Caco-2 (cell line): ENCODE results near the gene RXRA. TPM values are rescaled to one million over a fixed set of nuclear protein-coding genes. Genes with fewer than 3 reads are reported as not detected.

ENCODE experiments used
- BruUV-seq: library from RNA; stranded (reverse); fragments of 400-500 nt; replicated peaks from 2 replicates; lab custom pipeline; 2021; lab: Mats Ljungman, UMichigan
- CTCF ChIA-PET: fragments of 300-600 bp; sonication (Branson Sonifier 250); formaldehyde crosslinking; loops from one replicate; lab custom pipeline; 2022; ENCODE audit warnings: antibody characterized with exemption; lab: Charles Lee
- POLR2A ChIA-PET: fragments of 300-600 bp; sonication (Branson Sonifier 250); formaldehyde crosslinking; loops from one replicate; lab custom pipeline; 2022; ENCODE audit warnings: antibody characterized with exemption; lab: Charles Lee
- DNase-seq, 2 experiments: peaks; one replicate each; pipeline versions ENCODE4 v3.0.0 to v3.0.0-alpha.2; 2020 to 2022
- H3K27me3 ChIP-seq: replicated peaks from 2 replicates; pipeline ENCODE4 v1.6.0; 2011; ENCODE audit warnings: low read length; ENCODE audit not compliant: control insufficient read depth, insufficient read depth
- H3K36me3 ChIP-seq: 2 replicates; pipeline ENCODE4 v1.5.1; 2011; ENCODE audit warnings: low read length; ENCODE audit not compliant: control insufficient read depth, insufficient read depth
- H3K4me1 ChIP-seq: fragments of 250-450 bp; sonication (Bioruptor Pico); 2 replicates; pipeline ENCODE4 v1.5.1; 2020; ENCODE audit warnings: mild to moderate bottlenecking
- H3K4me3 ChIP-seq: 2 replicates; pipeline ENCODE4 v1.5.1; 2011; ENCODE audit warnings: low read depth, mild to moderate bottlenecking, control low read depth, low read length
- H3K9me3 ChIP-seq: fragments of 250-450 bp; sonication (Bioruptor Pico); 2 replicates; pipeline ENCODE4 v1.5.1; 2020; ENCODE audit warnings: mild to moderate bottlenecking, moderate library complexity
- H3K27ac Mint-ChIP-seq: one replicate; pipeline ENCODE4 v1.8.0; 2022; ENCODE audit warnings: mixed read lengths; ENCODE audit not compliant: unreplicated experiment
- H3K27me3 Mint-ChIP-seq: one replicate; pipeline ENCODE4 v1.8.0; 2022; ENCODE audit warnings: mixed read lengths; ENCODE audit not compliant: insufficient read depth, unreplicated experiment
- H3K36me3 Mint-ChIP-seq: one replicate; pipeline ENCODE4 v1.8.0; 2022; ENCODE audit warnings: mild to moderate bottlenecking, mixed read lengths; ENCODE audit not compliant: insufficient read depth, unreplicated experiment
- H3K4me1 Mint-ChIP-seq: one replicate; pipeline ENCODE4 v1.8.0; 2022; ENCODE audit warnings: low read depth, mixed read lengths; ENCODE audit not compliant: unreplicated experiment
- H3K4me3 Mint-ChIP-seq: one replicate; pipeline ENCODE4 v1.8.0; 2022; ENCODE audit warnings: mild to moderate bottlenecking, moderate library complexity, mixed read lengths; ENCODE audit not compliant: unreplicated experiment
- H3K9me3 Mint-ChIP-seq: one replicate; pipeline ENCODE4 v1.8.0; 2022; ENCODE audit warnings: mixed read lengths; ENCODE audit not compliant: unreplicated experiment
- CTCF ChIP-seq, 2 experiments: fragments of 200-600 bp in 1 of 2; IDR thresholded peaks; 1 replicate in 1 of 2; 2 replicates in 1 of 2; pipeline versions ENCODE4 v1.5.1 to v1.8.0; 2011 to 2022; ENCODE audit warnings: antibody characterized with exemption in 1 of 2, control low read depth in 1 of 2, inconsistent platforms in 1 of 2, low read depth in 1 of 2, low read length in 1 of 2, mild to moderate bottlenecking in 1 of 2, moderate library complexity in 1 of 2; ENCODE audit not compliant: insufficient read depth in 1 of 2, severe bottlenecking in 1 of 2, unreplicated experiment in 1 of 2
- intact Hi-C: fragments of 100-400 bp; cut with micrococcal nuclease; formaldehyde crosslinking; loops from one replicate; pipeline ENCODE4 v1.10.0; 2022; ENCODE audit not compliant: unreplicated experiment
- total RNA-seq: library from RNA; stranded (reverse); gene quantifications from 2 replicates; pipeline ENCODE4 v1.2.3, GENCODE V29; 2022

RXRA gene
- total RNA-seq, 1 experiment from 2014 or later = 69.1 TPM

GRCh38 chr9:134337469-134337868 is 11.2 kb downstream of the RXRA start:
- Mint-ChIP-seq H3K27me3 (no peaks in the 10 kb centered on the region), H3K9me3 (no peaks in the 10 kb centered on the region), H3K4me3 (no peak overlapping the region), H3K36me3 (peaks cover 6% of the 10 kb centered on the region), H3K4me1 (no peaks in the 10 kb centered on the region), H3K27ac (peak overlapping the region; percentile 30)
- no TSS peak for BruUV-seq
- Histone ChIP-seq H3K4me3 (no peak overlapping the region), H3K36me3 (0 out of 2 replicates have a peak, but pooled peaks cover 2% of the 10 kb centered on the region), H3K27me3 (no peaks in the 10 kb centered on the region), H3K4me1 (peaks cover 13% of the 10 kb centered on the region), H3K9me3 (no peaks in the 10 kb centered on the region)
- ChIA-PET CTCF (interaction anchor here (0.6 to 1.5 kb wide), 2 partner anchors 9 to 22 kb away, joined by 4 read pairs; no protein-coding TSS in a partner anchor), POLR2A (no interaction called here)
- intact Hi-C loops = no loop called here
- TF ChIP-seq CTCF (IDR thresholded peaks at IDR 0.05; ENCODE audit: insufficient read depth in 1 of 2, low read depth in 1 of 2, low read length in 1 of 2, severe bottlenecking in 1 of 2, unreplicated experiment in 1 of 2) = no peak
- no peak for DNase-seq

- H3K4me3 ChIP-seq = no peak overlapping the region
- no peak overlapping the region for H3K4me3 Mint-ChIP-seq
- BruUV-seq = no TSS peak
- no peaks in the 10 kb centered on the region for H3K9me3 Mint-ChIP-seq
- H3K27ac Mint-ChIP-seq = no peak overlapping the region
- ChIA-PET CTCF (no interaction called here), POLR2A (no interaction called here)
- no peak for TF ChIP-seq CTCF (IDR thresholded peaks at IDR 0.05; ENCODE audit: insufficient read depth in 1 of 2, low read depth in 1 of 2, low read length in 1 of 2, severe bottlenecking in 1 of 2, unreplicated experiment in 1 of 2)
- no peaks in the 10 kb centered on the region for H3K27me3 ChIP-seq
- no peaks in the 10 kb centered on the region for H3K4me1 Mint-ChIP-seq
- no peaks in the 10 kb centered on the region for H3K27me3 Mint-ChIP-seq
- H3K4me1 ChIP-seq = peaks cover 2% of the 10 kb centered on the region; the same call in 1 of the 2 replicates
- intact Hi-C loops = no loop called here
- peaks cover 11% of the 10 kb centered on the region for H3K36me3 Mint-ChIP-seq
- H3K36me3 ChIP-seq = 0 out of 2 replicates have a peak, but pooled peaks cover 2% of the 10 kb centered on the region
- no peaks in the 10 kb centered on the region for H3K9me3 ChIP-seq
- no peak for DNase-seq
Observed at GRCh38 chr9:134338394-134339182, 12.3 kb downstream of the RXRA start.

- ChIA-PET POLR2A (no interaction called here), CTCF (no interaction called here)
- no peak for DNase-seq
- H3K9me3 ChIP-seq = no peaks in the 10 kb centered on the region
- intact Hi-C loops = no loop called here
- H3K27ac Mint-ChIP-seq = no peak overlapping the region
- H3K4me3 ChIP-seq = no peak overlapping the region
- H3K4me1 Mint-ChIP-seq = no peaks in the 10 kb centered on the region
- no peaks in the 10 kb centered on the region for H3K27me3 ChIP-seq
- no peak overlapping the region for H3K4me3 Mint-ChIP-seq
- no TSS peak for BruUV-seq
- H3K36me3 Mint-ChIP-seq = peaks cover 11% of the 10 kb centered on the region
- no peaks in the 10 kb centered on the region for H3K9me3 Mint-ChIP-seq
- no peaks in the 10 kb centered on the region for H3K4me1 ChIP-seq
- TF ChIP-seq CTCF (IDR thresholded peaks at IDR 0.05; ENCODE audit: insufficient read depth in 1 of 2, low read depth in 1 of 2, low read length in 1 of 2, severe bottlenecking in 1 of 2, unreplicated experiment in 1 of 2) = no peak
- H3K27me3 Mint-ChIP-seq = no peaks in the 10 kb centered on the region
- 0 out of 2 replicates have a peak, but pooled peaks cover 2% of the 10 kb centered on the region for H3K36me3 ChIP-seq
Observed at GRCh38 chr9:134339183-134339806, 13.0 kb downstream of the RXRA start.
